GM21526 (cell line): ENCODE results near the gene SLC26A11.
"Not testable (repeated sequence)": the region's sequence is repeated elsewhere in the genome, so short reads cannot be mapped to it uniquely, and the experiment has no call there.

Experiments used
- ATAC-seq: cut with Tn5 transposase; IDR thresholded peaks from one replicate; pipeline ENCODE4 v1.9.1; 2021; ENCODE audit warnings: moderate library complexity; ENCODE audit not compliant: unreplicated experiment, low FRiP score

SLC26A11 gene

GRCh38 chr17:80259457-80260068, 39.3 kb downstream of the SLC26A11 start:
- no peak for ATAC-seq

DNA sequence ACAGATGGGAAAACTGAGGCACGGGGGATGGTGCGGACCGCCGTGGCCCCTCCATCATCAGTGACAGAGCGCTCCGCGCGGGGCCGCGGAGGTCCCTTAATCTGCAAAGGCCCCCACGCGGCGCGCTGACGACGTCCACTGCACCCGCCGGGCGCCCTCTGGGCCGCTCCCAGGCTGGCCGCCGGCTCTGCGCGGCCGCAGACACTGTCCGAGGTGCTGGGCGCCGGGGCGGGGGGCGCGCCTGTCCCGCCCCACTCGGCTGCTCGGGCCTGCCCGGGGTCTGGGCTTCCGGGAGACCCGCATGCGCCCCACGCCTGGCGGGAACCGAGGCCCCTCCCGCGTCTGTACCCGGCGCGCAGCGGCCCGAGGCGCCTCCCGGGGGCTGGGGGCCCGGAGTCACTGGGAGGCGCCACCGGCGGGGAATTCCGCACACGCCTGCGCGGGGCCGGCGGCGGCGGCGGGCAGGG, 39.9 kb downstream of the SLC26A11 start:
- no peak for ATAC-seq

- no peak for ATAC-seq
Observed at GRCh38 chr17:80260791-80261158, 40.5 kb downstream of the SLC26A11 start, which contains the start of gene RNF213. TSS of gene RNF213 (plus strand) at chr17:80260852. CDS start at chr17:80263682, 2,830 bp downstream.

DNA sequence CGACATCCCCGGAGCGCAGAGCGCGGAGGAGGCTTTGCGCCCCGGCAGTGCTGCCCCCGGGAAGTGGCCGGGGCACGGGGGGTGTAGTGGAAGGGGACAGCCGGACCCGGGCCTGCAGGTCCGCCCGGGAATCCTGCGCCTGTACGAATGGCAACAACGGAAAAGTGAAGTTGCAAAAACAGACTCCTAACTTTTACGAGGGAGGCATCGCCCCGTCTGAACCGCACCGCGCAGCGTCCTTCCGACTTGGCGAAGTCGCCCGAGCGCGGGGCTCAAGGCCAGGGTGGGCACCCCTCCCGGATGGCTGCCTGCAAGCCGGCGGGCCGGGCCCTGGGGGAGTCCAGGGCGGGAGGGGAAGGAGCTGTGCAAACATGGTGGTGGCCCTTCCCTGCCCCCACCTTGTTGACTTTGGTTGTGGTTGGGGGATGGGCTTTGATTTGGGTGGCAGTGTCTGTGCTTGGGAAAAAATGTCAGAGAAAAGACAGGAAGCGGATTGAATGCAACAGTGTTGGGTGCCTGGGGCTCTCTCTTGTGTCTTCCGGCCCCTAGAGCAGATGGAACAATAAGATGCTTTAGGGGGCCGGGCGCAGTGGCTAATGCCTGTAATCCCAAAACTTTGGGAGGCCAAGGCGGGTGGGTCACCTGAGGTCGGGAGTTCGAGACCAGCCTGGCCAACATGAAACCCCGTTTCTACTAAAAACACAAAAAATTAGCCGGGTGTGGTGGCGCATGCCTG, 41.1 kb downstream of the SLC26A11 start:
- no peak for ATAC-seq

- no peak for ATAC-seq
Observed at GRCh38 chr17:80261895-80262279, 41.7 kb downstream of the SLC26A11 start.

DNA sequence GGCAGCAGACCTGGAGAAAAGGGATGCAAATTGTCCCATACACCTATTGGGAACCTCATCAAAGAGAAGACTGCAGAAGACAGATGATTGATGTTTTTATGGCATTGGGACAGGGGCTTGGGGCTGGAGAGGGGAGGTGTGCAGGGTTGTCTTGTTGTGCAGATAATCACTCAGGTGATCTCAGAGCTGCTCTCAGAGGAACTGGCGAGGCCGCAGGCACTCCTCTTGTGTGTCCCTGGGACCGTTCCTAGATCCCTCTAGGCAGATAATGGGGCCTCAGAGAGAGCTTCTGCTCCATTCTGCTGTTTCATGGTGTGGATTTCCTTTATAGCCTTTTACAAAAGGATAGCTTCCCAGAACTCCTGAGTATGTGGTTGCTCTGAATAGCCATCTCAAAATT, 42.1 kb downstream of the SLC26A11 start:
- no peak for ATAC-seq

GRCh38 chr17:80262775-80263244, 42.6 kb downstream of the SLC26A11 start:
- no peak for ATAC-seq

GRCh38 chr17:80263253-80264204, 43.3 kb downstream of the SLC26A11 start:
- no peak for ATAC-seq

- no peak for ATAC-seq
Observed at GRCh38 chr17:80264205-80265075, 44.2 kb downstream of the SLC26A11 start.

GRCh38 chr17:80265205-80266068, 45.2 kb downstream of the SLC26A11 start:
- no peak for ATAC-seq

DNA sequence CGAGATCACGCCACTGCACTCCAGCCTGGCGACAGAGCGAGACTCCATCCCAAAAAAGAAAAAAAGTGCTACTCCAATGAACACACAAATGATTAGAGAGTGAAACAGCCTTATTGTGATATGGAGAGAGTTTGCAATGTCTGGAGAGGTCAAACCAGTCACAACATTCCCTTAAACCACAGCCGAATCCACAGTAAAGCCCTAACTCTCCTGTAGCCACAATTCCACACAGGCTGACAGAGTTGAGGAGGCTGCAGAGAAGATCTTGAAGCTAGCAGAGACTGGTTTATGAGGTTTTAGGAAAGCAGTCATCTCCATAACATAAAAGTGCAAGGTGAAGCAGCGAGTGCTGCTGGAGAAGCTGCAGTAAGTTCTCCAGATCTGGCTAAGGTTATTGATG, 47.2 kb downstream of the SLC26A11 start:
- no peak for ATAC-seq

DNA sequence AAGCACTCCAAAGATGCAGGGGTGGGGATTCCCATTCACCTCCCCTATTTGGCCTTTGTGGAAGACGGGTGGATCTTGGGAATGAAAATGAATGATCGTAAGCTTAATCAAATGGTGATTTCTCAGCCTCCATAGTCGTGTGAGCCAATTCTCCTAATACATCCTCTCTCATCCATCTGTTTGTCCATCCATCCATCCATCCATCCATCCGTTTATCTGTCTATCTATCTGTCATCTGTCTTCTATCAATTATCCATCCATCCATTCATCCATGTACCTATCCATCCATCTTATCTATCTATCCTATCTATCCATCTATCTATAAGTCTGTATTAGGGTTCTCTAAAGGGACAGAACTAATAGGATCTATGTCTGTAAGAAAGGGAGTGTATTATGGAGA, 48.2 kb downstream of the SLC26A11 start:
- no peak for ATAC-seq

DNA sequence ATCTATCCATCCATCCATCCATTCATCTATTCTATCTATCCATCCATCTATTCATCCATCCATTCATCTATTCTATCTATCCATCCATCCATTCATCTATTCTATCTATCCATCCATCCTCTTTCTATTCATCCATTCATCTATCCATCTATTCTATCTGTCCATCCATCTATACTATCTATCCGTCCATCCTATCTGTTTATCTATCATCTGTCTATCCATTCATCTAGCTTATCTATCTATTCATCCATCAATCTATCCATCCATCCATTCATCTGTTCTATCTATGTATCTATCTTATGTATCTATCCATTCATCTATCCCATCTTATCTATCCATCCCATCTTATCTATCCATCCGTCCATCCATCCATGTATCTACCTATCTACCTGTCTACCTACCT, 49.2 kb downstream of the SLC26A11 start:
- no peak for ATAC-seq

DNA sequence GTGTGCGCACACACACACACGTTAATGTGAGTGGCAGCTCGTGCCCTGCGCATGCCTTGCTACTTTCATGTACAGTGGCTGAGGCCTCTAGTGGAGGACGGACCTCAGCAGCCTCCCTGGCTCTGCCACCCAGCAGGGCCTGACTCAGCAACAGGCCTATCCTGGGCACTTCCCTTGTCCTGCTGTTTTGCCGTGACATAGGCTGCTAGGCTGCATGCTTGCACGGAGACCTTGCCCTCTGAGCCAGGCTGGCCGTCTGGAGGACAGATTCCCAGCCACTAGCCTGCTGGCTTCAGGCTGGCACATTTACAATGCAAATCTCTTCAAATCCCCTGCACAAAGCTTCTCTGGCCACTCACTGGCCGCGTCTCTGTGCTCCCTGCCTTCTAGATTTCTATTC, 49.9 kb downstream of the SLC26A11 start:
- ATAC-seq: no peak

DNA sequence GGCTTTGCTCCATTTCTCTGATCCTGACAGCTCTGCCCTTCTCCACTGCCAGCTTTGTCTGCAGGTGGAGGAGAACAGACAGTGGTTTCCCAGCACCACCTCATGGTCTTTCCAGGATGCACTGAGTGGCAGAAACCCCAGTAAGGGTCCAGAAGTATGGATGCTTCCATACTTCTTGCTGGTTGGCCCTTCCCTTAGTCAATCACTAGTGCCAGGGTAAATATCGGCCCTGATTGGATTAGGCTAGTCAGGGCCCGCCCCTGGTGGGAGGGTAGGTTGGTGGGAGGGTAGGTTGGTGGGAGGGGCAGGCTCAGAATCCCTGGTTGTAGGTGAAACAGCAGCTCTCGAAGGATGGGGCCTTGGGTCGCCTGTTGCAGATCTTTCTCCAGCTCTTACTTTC, 50.6 kb downstream of the SLC26A11 start:
- no peak for ATAC-seq

GRCh38 chr17:80272366-80272765, 52.1 kb downstream of the SLC26A11 start:
- ATAC-seq: no peak

- ATAC-seq: no peak
Observed at GRCh38 chr17:80274331-80274730, 54.1 kb downstream of the SLC26A11 start.

- ATAC-seq: no peak
Observed at GRCh38 chr17:80274871-80275449, 54.7 kb downstream of the SLC26A11 start.

DNA sequence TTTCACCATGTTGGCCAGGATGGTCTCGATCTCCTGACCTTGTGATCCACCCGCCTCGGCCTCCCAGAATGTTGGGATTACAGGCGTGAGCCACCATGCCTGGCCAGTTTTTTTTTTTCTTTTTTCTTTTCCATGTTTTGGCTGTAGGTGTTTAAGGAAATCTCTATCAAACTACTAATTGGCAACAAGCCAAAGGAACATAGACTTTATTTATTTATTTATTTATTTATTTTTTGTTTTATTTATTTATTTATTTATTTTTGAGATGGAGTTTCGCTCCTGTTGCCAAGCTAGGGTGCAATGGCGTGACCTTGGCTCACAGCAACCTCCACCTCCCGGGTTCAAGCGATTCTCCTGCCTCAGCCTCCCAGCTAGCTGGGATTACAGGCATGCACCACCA, 55.6 kb downstream of the SLC26A11 start:
- not testable (repeated sequence) for ATAC-seq
